Activated CD4-positive, alpha-beta memory T cell treated with anti-CD3 and anti-CD28 coated beads, Interleukin-2, amount 10 ng/mL, durations not matched to agents 7 days and 5 days (primary cell): Measurements from ENCODE around the gene SUPT3H. TPM values are rescaled to one million over a fixed set of nuclear protein-coding genes. Genes with fewer than 3 reads are reported as not detected.
"Not testable (repeated sequence)": the region's sequence is repeated elsewhere in the genome, so short reads cannot be mapped to it uniquely, and the experiment has no call there.

Experiments
- CTCF ChIA-PET: fragments of 350-600 bp; sonication (Branson Sonifier 250); formaldehyde crosslinking; loops from one replicate; lab custom pipeline; 2021; ENCODE audit warnings: antibody characterized with exemption, inconsistent platforms; lab: Charles Lee
- POLR2A ChIA-PET: fragments of 350-600 bp; sonication (Branson Sonifier 250); formaldehyde crosslinking; loops from one replicate; lab custom pipeline; 2021; ENCODE audit warnings: antibody characterized with exemption; lab: Charles Lee
- DNase-seq: peaks from one replicate; pipeline ENCODE4 v3.0.0-alpha.2; 2020
- H3K27ac Mint-ChIP-seq: one replicate; pipeline ENCODE4 v1.8.0; 2021; ENCODE audit warnings: mild to moderate bottlenecking, mixed read lengths
- H3K27me3 Mint-ChIP-seq: one replicate; pipeline ENCODE4 v1.8.0; 2021; ENCODE audit warnings: mixed read lengths
- H3K36me3 Mint-ChIP-seq: one replicate; pipeline ENCODE4 v1.8.0; 2021; ENCODE audit warnings: low read depth, mixed read lengths
- H3K4me1 Mint-ChIP-seq: one replicate; pipeline ENCODE4 v1.8.0; 2021; ENCODE audit warnings: mixed read lengths
- H3K4me3 Mint-ChIP-seq: one replicate; pipeline ENCODE4 v1.8.0; 2021; ENCODE audit warnings: mild to moderate bottlenecking, mixed read lengths
- H3K9me3 Mint-ChIP-seq: one replicate; pipeline ENCODE4 v1.8.0; 2021; ENCODE audit warnings: mixed read lengths
- total RNA-seq, 2 experiments: library from RNA; stranded (reverse); gene quantifications; one replicate each; pipeline ENCODE4 v1.2.3, GENCODE V29; 2021

The SUPT3H gene
- total RNA-seq, 2 experiments from 2014 or later: 7.4 to 9.7 TPM

DNA sequence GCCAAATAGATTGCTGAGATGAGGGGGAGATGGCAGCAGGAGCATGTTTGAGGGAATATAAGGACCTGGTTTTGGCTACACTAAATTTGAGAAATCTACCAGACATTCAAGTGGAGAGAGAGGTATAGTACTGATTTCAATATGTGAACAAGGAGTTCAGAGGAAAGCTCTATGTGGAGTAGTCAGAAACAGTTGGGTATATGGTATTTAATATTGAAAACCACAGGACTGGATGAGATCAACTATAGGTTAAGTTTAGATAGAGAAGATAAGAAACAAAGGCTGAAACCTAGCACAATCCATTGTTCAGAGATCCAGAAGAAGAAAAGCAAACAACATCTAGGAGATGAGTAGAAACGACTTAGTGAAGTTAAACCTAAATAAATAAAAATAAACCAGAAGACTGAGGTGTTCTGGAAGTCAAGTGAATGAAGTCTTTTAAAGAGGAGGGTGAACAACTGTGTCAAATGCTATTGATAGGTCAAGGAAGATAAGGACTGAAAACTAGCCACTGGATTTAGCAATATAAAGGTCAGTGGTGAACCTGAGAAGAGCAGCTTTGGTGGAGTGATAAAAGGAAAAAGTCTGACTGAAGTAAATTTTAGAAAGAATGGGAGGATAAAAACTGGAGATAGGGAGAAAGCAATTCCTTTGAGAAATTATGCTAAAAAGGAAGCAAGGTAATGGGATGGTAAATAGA is 170.8 kb downstream of the SUPT3H start:
- Mint-ChIP-seq H3K9me3 (peaks cover 8% of the 10 kb centered on the region), H3K27ac (no peak overlapping the region), H3K4me3 (no peak overlapping the region), H3K36me3 (peaks cover 7% of the 10 kb centered on the region), H3K27me3 (no peaks in the 10 kb centered on the region), H3K4me1 (peaks cover 9% of the 10 kb centered on the region)
- ChIA-PET POLR2A (no interaction called here), CTCF (no interaction called here)
- DNase-seq: no peak

DNA sequence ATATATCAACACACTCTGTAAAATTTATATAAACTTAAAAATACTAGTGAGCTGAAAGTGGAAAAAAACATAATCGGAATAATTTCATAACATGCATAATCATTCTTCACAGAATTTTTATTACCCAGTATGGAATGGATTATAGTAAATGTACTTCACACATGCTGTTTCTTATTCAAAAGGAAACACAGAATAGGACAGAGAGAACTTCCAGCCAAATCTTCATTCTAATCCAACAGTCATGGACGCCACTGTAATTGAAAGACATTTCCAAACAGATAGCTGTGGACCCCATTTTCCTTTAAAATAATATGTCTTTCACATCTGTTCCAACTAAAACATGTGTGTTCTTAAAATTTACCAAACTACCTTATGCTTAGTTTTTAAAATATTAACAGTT is 176.2 kb downstream of the SUPT3H start:
- no peaks in the 10 kb centered on the region for H3K9me3 Mint-ChIP-seq
- no peak for DNase-seq
- no peak overlapping the region for H3K4me3 Mint-ChIP-seq
- no peak overlapping the region for H3K27ac Mint-ChIP-seq
- POLR2A ChIA-PET: no interaction called here
- H3K4me1 Mint-ChIP-seq: peaks cover 3% of the 10 kb centered on the region
- H3K36me3 Mint-ChIP-seq: no peaks in the 10 kb centered on the region
- H3K27me3 Mint-ChIP-seq: no peaks in the 10 kb centered on the region
- CTCF ChIA-PET: no interaction called here

DNA sequence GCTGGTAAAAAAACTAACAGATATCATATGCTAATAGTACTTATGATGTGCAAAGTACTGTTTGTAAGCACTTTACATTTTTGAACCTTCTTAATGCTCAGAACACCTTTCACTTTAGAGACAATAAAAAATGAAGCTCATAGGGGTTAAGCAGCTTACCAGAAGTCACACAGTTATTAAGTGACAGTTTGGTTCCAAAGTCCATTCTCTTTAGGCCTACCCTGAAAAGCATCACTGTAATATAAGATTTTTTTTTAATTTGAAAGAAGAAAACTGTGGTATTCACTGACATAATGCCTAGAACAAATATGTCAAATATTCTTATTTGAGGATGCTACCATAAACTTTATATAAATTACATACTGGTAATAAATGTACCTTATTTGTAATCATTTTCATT is 177.2 kb downstream of the SUPT3H start:
- H3K27ac Mint-ChIP-seq: no peak overlapping the region
- no peaks in the 10 kb centered on the region for H3K4me1 Mint-ChIP-seq
- ChIA-PET CTCF (no interaction called here), POLR2A (no interaction called here)
- no peak overlapping the region for H3K4me3 Mint-ChIP-seq
- H3K9me3 Mint-ChIP-seq: no peaks in the 10 kb centered on the region
- no peaks in the 10 kb centered on the region for H3K36me3 Mint-ChIP-seq
- H3K27me3 Mint-ChIP-seq: no peaks in the 10 kb centered on the region
- DNase-seq: no peak

DNA sequence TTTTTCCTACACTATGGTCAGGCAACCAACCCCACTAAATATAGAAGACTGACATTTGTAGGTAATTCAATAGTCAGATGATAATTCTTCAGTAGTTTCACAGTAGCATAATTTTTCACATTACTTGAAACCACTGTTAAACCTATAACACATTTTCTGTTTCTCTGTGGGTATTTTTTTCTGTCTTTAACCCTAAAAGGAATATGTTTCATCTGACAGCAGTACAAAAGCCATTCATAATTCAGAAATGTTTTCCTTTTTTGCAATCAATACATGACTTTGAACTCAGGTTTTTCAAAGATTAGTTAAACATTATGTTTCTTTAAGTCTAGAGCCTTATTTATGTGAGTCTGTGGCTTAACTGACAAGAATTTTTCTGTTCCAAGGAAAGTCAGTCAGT is 178.2 kb downstream of the SUPT3H start:
- Mint-ChIP-seq H3K36me3 (no peaks in the 10 kb centered on the region), H3K9me3 (no peaks in the 10 kb centered on the region), H3K4me1 (no peaks in the 10 kb centered on the region), H3K4me3 (no peak overlapping the region), H3K27ac (no peak overlapping the region), H3K27me3 (no peaks in the 10 kb centered on the region)
- ChIA-PET CTCF (no interaction called here), POLR2A (no interaction called here)
- no peak for DNase-seq

DNA sequence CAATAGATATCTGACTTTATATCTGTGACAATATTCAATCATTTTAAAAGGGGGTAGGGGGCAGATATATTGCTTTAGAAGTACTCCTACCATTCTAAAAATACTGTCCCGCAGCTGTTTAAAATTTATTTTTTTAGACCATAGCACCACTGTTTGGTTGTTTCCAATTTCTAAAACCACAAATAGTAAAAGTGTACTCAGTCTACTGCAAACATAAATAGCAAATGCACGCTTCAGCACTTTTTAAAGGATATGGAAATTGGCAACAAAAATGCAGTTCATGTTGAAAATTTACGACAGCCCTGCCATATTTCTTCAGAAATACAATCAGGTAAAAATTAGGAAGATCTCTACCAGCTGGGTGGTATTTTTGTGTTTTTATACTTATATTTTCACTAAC is 181.6 kb downstream of the SUPT3H start:
- Mint-ChIP-seq H3K9me3 (no peaks in the 10 kb centered on the region), H3K4me1 (no peaks in the 10 kb centered on the region), H3K36me3 (no peaks in the 10 kb centered on the region), H3K4me3 (no peak overlapping the region), H3K27ac (no peak overlapping the region), H3K27me3 (no peaks in the 10 kb centered on the region)
- CTCF ChIA-PET: interaction anchor here (0.6 kb wide), 2 partner anchors 9 to 53 kb away, joined by 3 to 6 read pairs; no protein-coding TSS in a partner anchor
- DNase-seq: no peak
- POLR2A ChIA-PET: no interaction called here

DNA sequence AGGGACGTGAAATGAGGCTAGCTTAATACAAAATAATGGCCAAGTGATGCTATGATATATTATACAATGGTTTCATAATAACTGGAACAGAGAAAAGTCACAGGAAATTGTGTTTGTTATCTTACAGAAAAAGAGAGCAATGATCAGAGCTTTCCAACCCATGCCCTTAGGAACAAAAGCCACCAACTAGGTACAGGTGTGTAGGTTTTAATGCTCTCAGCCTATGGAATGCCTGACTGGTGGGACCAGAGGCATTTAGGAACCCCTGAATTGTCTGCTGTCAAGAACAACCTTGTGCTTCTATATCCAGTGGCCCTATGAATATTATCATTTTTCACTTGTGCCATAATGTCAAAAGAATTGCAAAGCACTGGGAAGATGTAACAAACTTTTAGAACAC is 182.6 kb downstream of the SUPT3H start:
- CTCF ChIA-PET: no interaction called here
- no peaks in the 10 kb centered on the region for H3K4me1 Mint-ChIP-seq

DNA sequence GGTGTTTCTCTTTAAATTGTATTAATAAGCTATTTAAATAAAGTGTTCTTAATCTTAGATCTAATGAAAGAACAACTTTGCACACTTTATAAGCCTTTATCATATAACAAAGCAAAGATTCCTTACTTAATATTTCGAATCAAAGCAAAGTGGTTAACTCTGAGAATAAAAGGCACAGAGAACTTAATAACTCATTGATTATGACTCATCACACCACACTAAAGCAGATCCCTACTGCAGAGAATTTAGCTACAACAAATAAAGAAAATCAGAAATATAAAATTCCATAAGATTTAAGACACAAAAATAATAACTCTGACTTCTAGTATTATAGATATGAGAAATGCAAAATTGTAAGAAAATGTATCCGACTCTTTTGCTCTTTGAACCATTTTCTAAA is 185.2 kb downstream of the SUPT3H start:
- Mint-ChIP-seq H3K4me3 (no peak overlapping the region), H3K27ac (no peak overlapping the region), H3K27me3 (no peaks in the 10 kb centered on the region), H3K4me1 (peaks cover 5% of the 10 kb centered on the region), H3K9me3 (no peaks in the 10 kb centered on the region), H3K36me3 (no peaks in the 10 kb centered on the region)
- ChIA-PET CTCF (no interaction called here), POLR2A (no interaction called here)
- no peak for DNase-seq

More for the DNA sequence above, 182.6 kb downstream of the SUPT3H start:
- H3K27me3 Mint-ChIP-seq: no peaks in the 10 kb centered on the region
- no peaks in the 10 kb centered on the region for H3K9me3 Mint-ChIP-seq
- H3K36me3 Mint-ChIP-seq: no peaks in the 10 kb centered on the region
- DNase-seq: no peak
- H3K27ac Mint-ChIP-seq: no peak overlapping the region
- H3K4me3 Mint-ChIP-seq: no peak overlapping the region
- POLR2A ChIA-PET: no interaction called here

DNA sequence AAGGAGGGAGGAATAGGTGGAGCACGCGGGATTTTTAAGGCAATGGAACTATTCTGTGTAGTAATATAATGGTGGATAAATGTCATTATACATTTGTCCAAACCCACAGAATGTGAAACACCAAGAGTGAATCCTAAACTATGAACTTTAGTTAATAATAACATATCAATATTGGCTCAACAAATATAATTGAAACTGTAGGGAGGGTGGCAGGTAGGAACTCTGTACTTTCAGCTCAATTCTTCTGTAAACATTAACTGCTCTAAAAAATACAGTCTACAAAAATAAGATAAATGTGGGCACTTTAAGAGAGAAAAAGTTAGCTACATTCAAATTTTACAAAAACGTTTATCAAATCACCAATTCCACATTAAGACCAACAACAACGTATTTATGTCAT is 186.3 kb downstream of the SUPT3H start:
- CTCF ChIA-PET: no interaction called here
- no peak overlapping the region for H3K4me3 Mint-ChIP-seq
- no peak for DNase-seq

DNA sequence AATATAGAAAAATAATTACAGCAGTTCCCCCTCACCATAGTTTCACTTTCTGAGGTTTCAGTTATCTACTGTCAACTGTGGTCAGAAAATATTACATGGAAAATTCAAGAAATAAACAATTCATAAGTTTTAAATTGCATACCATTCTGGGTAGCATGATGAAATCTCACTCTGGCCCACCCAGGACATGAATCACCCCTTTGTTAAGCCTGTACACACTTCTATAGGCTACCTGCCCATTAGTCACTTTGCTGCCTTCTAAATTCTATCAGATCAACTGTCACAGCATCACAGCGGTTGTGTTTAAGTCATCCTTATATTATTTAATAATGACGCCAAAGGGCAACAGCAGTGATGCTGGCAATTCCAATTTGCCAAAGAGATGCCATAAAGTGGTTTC is 189.9 kb downstream of the SUPT3H start:
- Mint-ChIP-seq H3K27ac (no peak overlapping the region), H3K9me3 (no peaks in the 10 kb centered on the region), H3K4me3 (no peak overlapping the region), H3K4me1 (peaks cover 21% of the 10 kb centered on the region), H3K27me3 (no peaks in the 10 kb centered on the region), H3K36me3 (no peaks in the 10 kb centered on the region)
- POLR2A ChIA-PET: no interaction called here
- DNase-seq: no peak
- CTCF ChIA-PET: no interaction called here

More for the DNA sequence above, 186.3 kb downstream of the SUPT3H start:
- Mint-ChIP-seq H3K9me3 (no peaks in the 10 kb centered on the region), H3K27ac (no peak overlapping the region), H3K36me3 (no peaks in the 10 kb centered on the region), H3K4me1 (peaks cover 6% of the 10 kb centered on the region), H3K27me3 (no peaks in the 10 kb centered on the region)
- POLR2A ChIA-PET: no interaction called here

DNA sequence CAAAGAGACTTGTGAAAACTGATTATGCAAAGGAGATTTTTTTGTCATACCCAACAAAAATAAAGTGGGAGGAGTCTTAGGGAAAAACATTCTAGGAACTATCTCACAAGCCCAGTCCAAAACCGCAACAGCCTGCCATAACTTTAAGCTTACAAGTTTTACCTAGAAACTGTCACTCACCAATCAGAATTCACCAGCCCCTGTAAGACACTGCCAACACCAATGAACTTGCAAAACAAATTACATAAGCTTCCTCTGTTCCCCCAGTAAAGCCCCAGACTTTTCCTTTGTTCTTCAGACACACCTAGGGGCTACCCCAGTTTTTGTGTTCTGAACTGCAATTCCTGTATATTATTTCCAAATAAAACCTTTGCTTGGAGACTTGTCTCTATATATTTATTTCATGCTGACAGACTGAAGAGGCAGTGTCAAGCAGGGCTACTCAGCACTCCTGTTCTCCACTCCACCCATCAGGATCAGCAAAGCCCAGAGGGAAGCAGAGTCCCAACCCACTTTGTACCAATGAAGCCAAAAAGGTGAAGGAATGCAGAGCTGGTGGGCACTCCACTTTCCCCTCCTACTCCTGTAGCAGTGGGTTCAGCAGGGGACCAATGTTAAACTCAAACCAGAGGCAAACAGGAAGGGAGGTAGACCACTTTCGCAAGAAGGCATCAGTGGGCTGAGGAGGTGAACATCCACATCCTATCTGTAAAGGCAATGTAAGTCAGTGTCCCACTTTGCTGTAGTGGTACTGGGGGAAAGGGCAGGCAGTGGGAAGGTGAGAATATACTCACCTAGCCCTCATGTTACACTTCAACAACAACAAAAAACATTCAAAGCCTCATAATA is 192.1 kb downstream of the SUPT3H start:
- no peaks in the 10 kb centered on the region for H3K27me3 Mint-ChIP-seq
- POLR2A ChIA-PET: no interaction called here
- no peak for DNase-seq
- H3K36me3 Mint-ChIP-seq: no peaks in the 10 kb centered on the region
- CTCF ChIA-PET: no interaction called here
- H3K27ac Mint-ChIP-seq: no peak overlapping the region
- no peaks in the 10 kb centered on the region for H3K9me3 Mint-ChIP-seq
- H3K4me1 Mint-ChIP-seq: peaks cover 21% of the 10 kb centered on the region
- H3K4me3 Mint-ChIP-seq: no peak overlapping the region

DNA sequence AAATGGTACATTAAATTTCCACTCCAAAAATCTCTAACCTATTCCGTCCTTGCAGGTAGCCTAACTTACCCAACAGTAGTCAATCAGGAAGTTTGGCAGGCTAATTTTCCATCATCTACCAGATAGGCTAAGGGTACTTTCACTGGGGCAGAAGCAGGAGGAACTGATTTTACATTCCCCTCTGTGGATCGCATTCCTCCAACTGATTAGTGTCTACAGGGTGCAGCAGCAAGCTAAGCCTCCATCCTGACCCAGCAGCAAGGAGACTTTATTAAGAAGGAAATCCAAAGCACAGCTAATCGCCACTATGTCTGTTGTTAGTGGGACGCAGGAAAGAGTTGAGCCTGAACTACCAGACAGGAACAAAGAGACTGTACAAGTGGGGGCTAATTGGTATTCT is 192.8 kb downstream of the SUPT3H start:
- H3K4me1 Mint-ChIP-seq: peaks cover 21% of the 10 kb centered on the region
- H3K36me3 Mint-ChIP-seq: no peaks in the 10 kb centered on the region
- POLR2A ChIA-PET: no interaction called here
- no peak overlapping the region for H3K4me3 Mint-ChIP-seq
- H3K27ac Mint-ChIP-seq: no peak overlapping the region
- no peaks in the 10 kb centered on the region for H3K9me3 Mint-ChIP-seq
- CTCF ChIA-PET: no interaction called here
- H3K27me3 Mint-ChIP-seq: no peaks in the 10 kb centered on the region
- no peak for DNase-seq

DNA sequence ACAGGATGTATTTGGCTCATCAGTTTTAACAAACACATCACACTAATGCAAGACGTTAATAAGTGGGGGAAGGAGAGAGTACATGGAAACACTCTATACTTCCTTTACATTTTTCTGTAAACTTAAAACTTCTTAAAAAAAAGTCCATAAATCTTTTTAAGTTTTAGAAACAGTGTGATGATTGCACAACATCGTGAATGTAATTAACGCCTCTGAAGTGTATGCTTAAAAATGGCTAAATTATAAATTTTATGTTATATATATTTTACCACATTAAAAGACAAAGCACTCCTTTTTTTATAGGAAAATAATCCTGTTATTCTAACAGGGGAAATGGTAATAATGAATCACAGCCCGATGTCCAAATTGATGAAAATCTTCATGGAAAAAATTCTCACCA is 193.7 kb downstream of the SUPT3H start:
- no peak overlapping the region for H3K27ac Mint-ChIP-seq
- no peaks in the 10 kb centered on the region for H3K27me3 Mint-ChIP-seq
- DNase-seq: no peak
- ChIA-PET POLR2A (no interaction called here), CTCF (no interaction called here)
- H3K4me3 Mint-ChIP-seq: no peak overlapping the region
- no peaks in the 10 kb centered on the region for H3K36me3 Mint-ChIP-seq
- peaks cover 21% of the 10 kb centered on the region for H3K4me1 Mint-ChIP-seq
- no peaks in the 10 kb centered on the region for H3K9me3 Mint-ChIP-seq

DNA sequence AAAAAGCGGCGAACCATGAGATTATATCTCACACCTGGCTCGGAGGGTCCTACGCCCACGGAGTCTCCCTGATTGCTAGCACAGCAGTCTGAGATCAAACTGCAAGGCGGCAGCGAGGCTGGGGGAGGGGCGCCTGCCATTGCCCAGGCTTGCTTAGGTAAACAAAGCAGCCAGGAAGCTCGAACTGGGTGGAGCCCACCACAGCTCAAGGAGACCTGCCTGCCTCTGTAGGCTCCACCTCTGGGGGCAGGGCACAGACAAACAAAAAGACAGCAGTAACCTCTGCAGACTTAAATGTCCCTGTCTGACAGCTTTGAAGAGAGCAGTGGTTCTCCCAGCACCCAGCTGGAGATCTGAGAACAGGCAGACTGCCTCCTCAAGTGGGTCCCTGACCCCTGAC is 201.4 kb downstream of the SUPT3H start:
- DNase-seq, H3K27me3 Mint-ChIP-seq, H3K36me3 Mint-ChIP-seq, POLR2A ChIA-PET, CTCF ChIA-PET, H3K27ac Mint-ChIP-seq, H3K9me3 Mint-ChIP-seq, H3K4me3 Mint-ChIP-seq: not testable (repeated sequence)
- H3K4me1 Mint-ChIP-seq: peaks cover 13% of the 10 kb centered on the region

DNA sequence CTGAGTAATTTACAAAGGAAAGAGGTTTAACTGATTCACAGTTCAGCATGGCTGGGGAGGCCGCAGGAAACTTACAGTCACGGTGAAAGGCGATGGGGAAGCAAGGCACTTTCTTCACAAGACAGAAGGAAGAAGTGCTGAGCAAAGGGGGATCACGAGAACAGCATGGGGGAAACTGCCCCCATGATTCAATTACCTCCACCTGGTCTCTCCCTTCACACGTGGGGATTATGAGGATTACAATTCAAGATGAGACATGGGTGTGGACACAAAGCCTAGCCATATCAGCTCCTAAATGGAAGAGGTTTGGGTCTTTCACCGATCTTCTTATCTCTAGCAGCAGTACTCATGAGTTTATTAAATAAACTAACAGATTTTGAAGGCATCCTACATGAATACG is 202.5 kb downstream of the SUPT3H start:
- H3K4me1 Mint-ChIP-seq: peaks cover 13% of the 10 kb centered on the region
- CTCF ChIA-PET: no interaction called here
- H3K27ac Mint-ChIP-seq: no peak overlapping the region
- H3K27me3 Mint-ChIP-seq: no peaks in the 10 kb centered on the region
- H3K4me3 Mint-ChIP-seq: no peak overlapping the region
- no peak for DNase-seq
- H3K36me3 Mint-ChIP-seq: peaks cover 3% of the 10 kb centered on the region
- peaks cover 5% of the 10 kb centered on the region for H3K9me3 Mint-ChIP-seq
- POLR2A ChIA-PET: no interaction called here
